Measurements from ENCODE around the gene STAT3. TPM values are rescaled to one million over a fixed set of nuclear protein-coding genes. Genes with fewer than 3 reads are reported as not detected.

The STAT3 gene
- total and polyA plus RNA-seq, 2 of the 13 experiments (the other 11 are each of a cell fraction or from before 2014, with no cell fraction given) = 61.8 to 62.4 TPM

DNA sequence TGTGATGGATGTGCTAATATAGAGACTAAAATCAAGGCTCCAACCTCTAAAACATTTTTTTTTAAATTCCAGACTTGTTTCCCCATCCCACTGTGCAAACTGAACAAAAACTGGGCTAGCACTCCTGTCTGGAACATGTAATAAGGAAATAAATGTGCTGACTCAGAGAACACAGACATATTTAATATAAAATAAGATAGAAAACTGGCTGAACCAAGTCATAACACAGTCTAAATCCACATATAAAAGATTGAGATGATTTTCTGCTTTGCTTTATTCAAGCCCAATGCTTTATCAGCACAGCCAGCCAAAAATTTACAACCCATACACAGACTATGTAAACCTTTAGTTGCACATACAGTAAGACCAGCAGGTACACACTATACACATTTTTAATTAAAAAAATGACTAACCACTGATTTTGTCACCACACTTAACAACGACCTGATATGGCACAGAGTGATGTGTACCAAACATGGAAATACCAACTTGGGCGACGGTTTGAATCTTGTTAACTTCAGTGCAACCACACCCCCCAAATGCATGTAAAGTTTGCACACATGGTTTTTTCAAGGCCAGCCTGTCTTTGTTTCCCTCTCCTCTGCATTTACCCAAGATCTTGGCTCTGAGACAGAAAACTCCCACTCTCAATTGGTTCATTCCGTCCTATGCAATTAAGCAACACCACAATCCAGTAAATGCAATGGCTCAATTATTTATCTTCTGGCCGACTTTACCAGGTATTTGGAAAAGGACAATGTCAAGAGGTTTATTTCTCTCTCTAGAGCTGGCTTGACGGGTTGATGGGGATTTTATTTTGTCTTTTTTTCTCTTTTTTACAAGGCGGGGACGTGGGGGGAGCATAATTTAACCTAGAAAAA is 1.2 kb downstream of the STAT3 start (continued):
- TF ChIP-seq, protein P1, sequence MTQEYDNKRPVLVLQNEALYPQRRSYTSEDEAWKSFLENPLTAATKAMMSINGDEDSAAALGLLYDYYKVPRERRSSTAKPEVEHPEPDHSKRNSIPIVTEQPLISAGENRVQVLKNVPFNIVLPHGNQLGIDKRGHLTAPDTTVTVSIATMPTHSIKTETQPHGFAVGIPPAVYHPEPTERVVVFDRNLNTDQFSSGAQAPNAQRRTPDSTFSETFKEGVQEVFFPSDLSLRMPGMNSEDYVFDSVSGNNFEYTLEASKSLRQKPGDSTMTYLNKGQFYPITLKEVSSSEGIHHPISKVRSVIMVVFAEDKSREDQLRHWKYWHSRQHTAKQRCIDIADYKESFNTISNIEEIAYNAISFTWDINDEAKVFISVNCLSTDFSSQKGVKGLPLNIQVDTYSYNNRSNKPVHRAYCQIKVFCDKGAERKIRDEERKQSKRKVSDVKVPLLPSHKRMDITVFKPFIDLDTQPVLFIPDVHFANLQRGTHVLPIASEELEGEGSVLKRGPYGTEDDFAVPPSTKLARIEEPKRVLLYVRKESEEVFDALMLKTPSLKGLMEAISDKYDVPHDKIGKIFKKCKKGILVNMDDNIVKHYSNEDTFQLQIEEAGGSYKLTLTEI (CRISPR knock-in tag; conservative IDR thresholded peaks at IDR 0.05) = no peak
- no peak for TF ChIP-seq SYNCRIP (IDR thresholded peaks at IDR 0.05; ENCODE audit: insufficient read depth, low read depth, low read length)
- no peak for TF ChIP-seq XBP1 (CRISPR knock-in tag; IDR thresholded peaks at IDR 0.05)
- no peak for TF ChIP-seq ONECUT2 (CRISPR knock-in tag; IDR thresholded peaks at IDR 0.05)
- TF ChIP-seq CREB1 (IDR thresholded peaks at IDR 0.05) = no peak
- peak; percentile 47 for TF ChIP-seq CREB1 (CRISPR knock-in tag; IDR thresholded peaks at IDR 0.05)
- no peak for TF ChIP-seq HMG20A (CRISPR knock-in tag; IDR thresholded peaks at IDR 0.05; ENCODE audit: borderline replicate concordance)
- no peak for TF ChIP-seq SMC3 (IDR thresholded peaks at IDR 0.05; ENCODE audit: low read length)
- TF ChIP-seq, protein P2, sequence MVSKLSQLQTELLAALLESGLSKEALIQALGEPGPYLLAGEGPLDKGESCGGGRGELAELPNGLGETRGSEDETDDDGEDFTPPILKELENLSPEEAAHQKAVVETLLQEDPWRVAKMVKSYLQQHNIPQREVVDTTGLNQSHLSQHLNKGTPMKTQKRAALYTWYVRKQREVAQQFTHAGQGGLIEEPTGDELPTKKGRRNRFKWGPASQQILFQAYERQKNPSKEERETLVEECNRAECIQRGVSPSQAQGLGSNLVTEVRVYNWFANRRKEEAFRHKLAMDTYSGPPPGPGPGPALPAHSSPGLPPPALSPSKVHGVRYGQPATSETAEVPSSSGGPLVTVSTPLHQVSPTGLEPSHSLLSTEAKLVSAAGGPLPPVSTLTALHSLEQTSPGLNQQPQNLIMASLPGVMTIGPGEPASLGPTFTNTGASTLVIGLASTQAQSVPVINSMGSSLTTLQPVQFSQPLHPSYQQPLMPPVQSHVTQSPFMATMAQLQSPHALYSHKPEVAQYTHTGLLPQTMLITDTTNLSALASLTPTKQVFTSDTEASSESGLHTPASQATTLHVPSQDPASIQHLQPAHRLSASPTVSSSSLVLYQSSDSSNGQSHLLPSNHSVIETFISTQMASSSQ (IDR thresholded peaks at IDR 0.05; ENCODE audit: low read depth) = no peak
- TF ChIP-seq, protein P2 (CRISPR knock-in tag; IDR thresholded peaks at IDR 0.05; ENCODE audit: borderline replicate concordance) = no peak
- no peak for TF ChIP-seq ZNF547 (CRISPR knock-in tag; IDR thresholded peaks at IDR 0.05)
- TF ChIP-seq TEAD2 (CRISPR knock-in tag; IDR thresholded peaks at IDR 0.05) = no peak
- TF ChIP-seq, protein P3, sequence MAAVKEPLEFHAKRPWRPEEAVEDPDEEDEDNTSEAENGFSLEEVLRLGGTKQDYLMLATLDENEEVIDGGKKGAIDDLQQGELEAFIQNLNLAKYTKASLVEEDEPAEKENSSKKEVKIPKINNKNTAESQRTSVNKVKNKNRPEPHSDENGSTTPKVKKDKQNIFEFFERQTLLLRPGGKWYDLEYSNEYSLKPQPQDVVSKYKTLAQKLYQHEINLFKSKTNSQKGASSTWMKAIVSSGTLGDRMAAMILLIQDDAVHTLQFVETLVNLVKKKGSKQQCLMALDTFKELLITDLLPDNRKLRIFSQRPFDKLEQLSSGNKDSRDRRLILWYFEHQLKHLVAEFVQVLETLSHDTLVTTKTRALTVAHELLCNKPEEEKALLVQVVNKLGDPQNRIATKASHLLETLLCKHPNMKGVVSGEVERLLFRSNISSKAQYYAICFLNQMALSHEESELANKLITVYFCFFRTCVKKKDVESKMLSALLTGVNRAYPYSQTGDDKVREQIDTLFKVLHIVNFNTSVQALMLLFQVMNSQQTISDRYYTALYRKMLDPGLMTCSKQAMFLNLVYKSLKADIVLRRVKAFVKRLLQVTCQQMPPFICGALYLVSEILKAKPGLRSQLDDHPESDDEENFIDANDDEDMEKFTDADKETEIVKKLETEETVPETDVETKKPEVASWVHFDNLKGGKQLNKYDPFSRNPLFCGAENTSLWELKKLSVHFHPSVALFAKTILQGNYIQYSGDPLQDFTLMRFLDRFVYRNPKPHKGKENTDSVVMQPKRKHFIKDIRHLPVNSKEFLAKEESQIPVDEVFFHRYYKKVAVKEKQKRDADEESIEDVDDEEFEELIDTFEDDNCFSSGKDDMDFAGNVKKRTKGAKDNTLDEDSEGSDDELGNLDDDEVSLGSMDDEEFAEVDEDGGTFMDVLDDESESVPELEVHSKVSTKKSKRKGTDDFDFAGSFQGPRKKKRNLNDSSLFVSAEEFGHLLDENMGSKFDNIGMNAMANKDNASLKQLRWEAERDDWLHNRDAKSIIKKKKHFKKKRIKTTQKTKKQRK (IDR thresholded peaks at IDR 0.05; ENCODE audit: low read length) = no peak
- no peak for TF ChIP-seq RELA (CRISPR knock-in tag; IDR thresholded peaks at IDR 0.05)
- TF ChIP-seq HNRNPK (IDR thresholded peaks at IDR 0.05; ENCODE audit: low read depth, low read length, poor library complexity, severe bottlenecking) = no peak
- TF ChIP-seq YY1 (IDR thresholded peaks at IDR 0.05; ENCODE audit: insufficient read depth, insufficient replicate concordance, low read depth, low read length) = no peak
- TF ChIP-seq, protein P4, sequence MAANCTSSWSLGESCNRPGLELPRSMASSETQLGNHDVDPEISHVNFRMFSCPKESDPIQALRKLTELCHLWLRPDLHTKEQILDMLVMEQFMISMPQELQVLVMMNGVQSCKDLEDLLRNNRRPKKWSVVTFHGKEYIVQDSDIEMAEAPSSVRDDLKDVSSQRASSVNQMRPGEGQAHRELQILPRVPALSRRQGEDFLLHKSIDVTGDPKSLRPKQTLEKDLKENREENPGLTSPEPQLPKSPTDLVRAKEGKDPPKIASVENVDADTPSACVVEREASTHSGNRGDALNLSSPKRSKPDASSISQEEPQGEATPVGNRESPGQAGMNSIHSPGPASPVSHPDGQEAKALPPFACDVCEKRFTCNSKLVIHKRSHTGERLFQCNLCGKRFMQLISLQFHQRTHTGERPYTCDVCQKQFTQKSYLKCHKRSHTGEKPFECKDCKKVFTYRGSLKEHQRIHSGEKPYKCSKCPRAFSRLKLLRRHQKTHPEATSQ (CRISPR knock-in tag; IDR thresholded peaks at IDR 0.05; ENCODE audit: borderline replicate concordance) = no peak
- no peak for TF ChIP-seq MED13 (CRISPR knock-in tag; IDR thresholded peaks at IDR 0.05)
